ENCODE measurements around the gene PYGM.

The PYGM gene

GRCh38 chr11:64720167-64720566, 39.6 kb downstream of the PYGM start:
- no peak for DNase-seq (ENCODE audit: low spot score)
- TF ChIP-seq CTCF (conservative IDR thresholded peaks at IDR 0.05; ENCODE audit: low read depth): no peak
- CTCF ChIA-PET: no interaction called here
- no peak overlapping the region for H3K27ac ChIP-seq
- POLR2A ChIA-PET (ENCODE audit: low non-redundant PET): interaction anchor here (0.5 kb wide), 1 partner anchor 292 kb away, joined by 3 read pairs; no protein-coding TSS in a partner anchor

- TF ChIP-seq CTCF (conservative IDR thresholded peaks at IDR 0.05; ENCODE audit: low read depth): no peak
- ChIA-PET POLR2A (ENCODE audit: low non-redundant PET) (no interaction called here), CTCF (interaction anchor here (0.5 to 0.7 kb wide), 2 partner anchors 242 to 364 kb away, joined by 5 to 8 read pairs; no protein-coding TSS in a partner anchor)
- H3K27ac ChIP-seq: no peak overlapping the region
- DNase-seq (ENCODE audit: low spot score): no peak
These were observed 40.4 kb downstream of the PYGM start for GRCh38 chr11:64719406-64719805.

- TF ChIP-seq CTCF (conservative IDR thresholded peaks at IDR 0.05; ENCODE audit: low read depth): no peak
- H3K27ac ChIP-seq: no peak overlapping the region
- POLR2A ChIA-PET (ENCODE audit: low non-redundant PET): no interaction called here
- no peak for DNase-seq (ENCODE audit: low spot score)
- CTCF ChIA-PET: interaction anchor here (0.5 to 0.7 kb wide), 2 partner anchors 243 to 364 kb away, joined by 5 to 8 read pairs; no protein-coding TSS in a partner anchor
These were observed 41.0 kb downstream of the PYGM start for GRCh38 chr11:64718780-64719124.

GRCh38 chr11:64718084-64718779, 41.5 kb downstream of the PYGM start:
- H3K27ac ChIP-seq: no peak overlapping the region
- no peak for TF ChIP-seq CTCF (conservative IDR thresholded peaks at IDR 0.05; ENCODE audit: low read depth)
- POLR2A ChIA-PET (ENCODE audit: low non-redundant PET): no interaction called here
- DNase-seq (ENCODE audit: low spot score): no peak
- CTCF ChIA-PET: no interaction called here

GRCh38 chr11:64717268-64717578, 42.6 kb downstream of the PYGM start:
- DNase-seq (ENCODE audit: low spot score): no peak
- ChIA-PET POLR2A (ENCODE audit: low non-redundant PET) (no interaction called here), CTCF (interaction anchor here (0.8 kb wide), 1 partner anchor 29 kb away, joined by 3 read pairs; no protein-coding TSS in a partner anchor)
- no peak for TF ChIP-seq CTCF (conservative IDR thresholded peaks at IDR 0.05; ENCODE audit: low read depth)
- no peak overlapping the region for H3K27ac ChIP-seq

GRCh38 chr11:64716473-64717267, 43.1 kb downstream of the PYGM start:
- TF ChIP-seq CTCF (conservative IDR thresholded peaks at IDR 0.05; ENCODE audit: low read depth): no peak
- DNase-seq (ENCODE audit: low spot score): no peak
- no peak overlapping the region for H3K27ac ChIP-seq
- ChIA-PET POLR2A (ENCODE audit: low non-redundant PET) (no interaction called here), CTCF (interaction anchor here (0.8 to 1.3 kb wide), 2 partner anchors 28 to 267 kb away, joined by 3 to 4 read pairs; no protein-coding TSS in a partner anchor)
